ENCODE results near the gene TTC33.

DNA sequence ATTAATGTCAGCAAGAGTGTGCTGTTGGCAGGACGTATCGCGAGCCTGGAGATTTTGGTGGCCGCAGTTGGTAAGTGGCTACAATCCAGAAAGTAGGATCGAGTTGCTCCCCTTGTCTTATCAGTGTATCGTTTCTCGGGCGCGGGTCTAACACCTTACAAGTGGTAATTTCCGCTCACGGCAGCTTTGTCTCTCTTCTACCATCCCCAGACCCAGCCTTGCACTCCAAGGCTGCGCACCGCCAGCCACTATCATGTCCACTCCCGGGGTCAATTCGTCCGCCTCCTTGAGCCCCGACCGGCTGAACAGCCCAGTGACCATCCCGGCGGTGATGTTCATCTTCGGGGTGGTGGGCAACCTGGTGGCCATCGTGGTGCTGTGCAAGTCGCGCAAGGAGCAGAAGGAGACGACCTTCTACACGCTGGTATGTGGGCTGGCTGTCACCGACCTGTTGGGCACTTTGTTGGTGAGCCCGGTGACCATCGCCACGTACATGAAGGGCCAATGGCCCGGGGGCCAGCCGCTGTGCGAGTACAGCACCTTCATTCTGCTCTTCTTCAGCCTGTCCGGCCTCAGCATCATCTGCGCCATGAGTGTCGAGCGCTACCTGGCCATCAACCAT is 74.9 kb downstream of the TTC33 start:
- TF ChIP-seq, protein P1, sequence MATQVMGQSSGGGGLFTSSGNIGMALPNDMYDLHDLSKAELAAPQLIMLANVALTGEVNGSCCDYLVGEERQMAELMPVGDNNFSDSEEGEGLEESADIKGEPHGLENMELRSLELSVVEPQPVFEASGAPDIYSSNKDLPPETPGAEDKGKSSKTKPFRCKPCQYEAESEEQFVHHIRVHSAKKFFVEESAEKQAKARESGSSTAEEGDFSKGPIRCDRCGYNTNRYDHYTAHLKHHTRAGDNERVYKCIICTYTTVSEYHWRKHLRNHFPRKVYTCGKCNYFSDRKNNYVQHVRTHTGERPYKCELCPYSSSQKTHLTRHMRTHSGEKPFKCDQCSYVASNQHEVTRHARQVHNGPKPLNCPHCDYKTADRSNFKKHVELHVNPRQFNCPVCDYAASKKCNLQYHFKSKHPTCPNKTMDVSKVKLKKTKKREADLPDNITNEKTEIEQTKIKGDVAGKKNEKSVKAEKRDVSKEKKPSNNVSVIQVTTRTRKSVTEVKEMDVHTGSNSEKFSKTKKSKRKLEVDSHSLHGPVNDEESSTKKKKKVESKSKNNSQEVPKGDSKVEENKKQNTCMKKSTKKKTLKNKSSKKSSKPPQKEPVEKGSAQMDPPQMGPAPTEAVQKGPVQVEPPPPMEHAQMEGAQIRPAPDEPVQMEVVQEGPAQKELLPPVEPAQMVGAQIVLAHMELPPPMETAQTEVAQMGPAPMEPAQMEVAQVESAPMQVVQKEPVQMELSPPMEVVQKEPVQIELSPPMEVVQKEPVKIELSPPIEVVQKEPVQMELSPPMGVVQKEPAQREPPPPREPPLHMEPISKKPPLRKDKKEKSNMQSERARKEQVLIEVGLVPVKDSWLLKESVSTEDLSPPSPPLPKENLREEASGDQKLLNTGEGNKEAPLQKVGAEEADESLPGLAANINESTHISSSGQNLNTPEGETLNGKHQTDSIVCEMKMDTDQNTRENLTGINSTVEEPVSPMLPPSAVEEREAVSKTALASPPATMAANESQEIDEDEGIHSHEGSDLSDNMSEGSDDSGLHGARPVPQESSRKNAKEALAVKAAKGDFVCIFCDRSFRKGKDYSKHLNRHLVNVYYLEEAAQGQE (IDR thresholded peaks at IDR 0.05; ENCODE audit: insufficient read depth in 1 of 2, low read depth in 2 of 2, low read length in 2 of 2): no peak
- TF ChIP-seq POLR2AphosphoS5 (IDR thresholded peaks at IDR 0.05; ENCODE audit: low read depth, low read length) (no peak), SIN3A (IDR thresholded peaks at IDR 0.05; ENCODE audit: borderline replicate concordance, insufficient read depth, low read length) (no peak)
